ENCODE data around the gene CETN3. TPM values are rescaled to one million over a fixed set of nuclear protein-coding genes. Genes with fewer than 3 reads are reported as not detected.
"Not testable (repeated sequence)": the region's sequence is repeated elsewhere in the genome, so short reads cannot be mapped to it uniquely, and the experiment has no call there.

CETN3 gene
- total RNA-seq, 1 donor from 2014 or later, result 20.6 TPM

- no peak overlapping the region for H3K27ac ChIP-seq
- H3K27me3 ChIP-seq, result no peaks in the 10 kb centered on the region
- TF ChIP-seq, protein P1, sequence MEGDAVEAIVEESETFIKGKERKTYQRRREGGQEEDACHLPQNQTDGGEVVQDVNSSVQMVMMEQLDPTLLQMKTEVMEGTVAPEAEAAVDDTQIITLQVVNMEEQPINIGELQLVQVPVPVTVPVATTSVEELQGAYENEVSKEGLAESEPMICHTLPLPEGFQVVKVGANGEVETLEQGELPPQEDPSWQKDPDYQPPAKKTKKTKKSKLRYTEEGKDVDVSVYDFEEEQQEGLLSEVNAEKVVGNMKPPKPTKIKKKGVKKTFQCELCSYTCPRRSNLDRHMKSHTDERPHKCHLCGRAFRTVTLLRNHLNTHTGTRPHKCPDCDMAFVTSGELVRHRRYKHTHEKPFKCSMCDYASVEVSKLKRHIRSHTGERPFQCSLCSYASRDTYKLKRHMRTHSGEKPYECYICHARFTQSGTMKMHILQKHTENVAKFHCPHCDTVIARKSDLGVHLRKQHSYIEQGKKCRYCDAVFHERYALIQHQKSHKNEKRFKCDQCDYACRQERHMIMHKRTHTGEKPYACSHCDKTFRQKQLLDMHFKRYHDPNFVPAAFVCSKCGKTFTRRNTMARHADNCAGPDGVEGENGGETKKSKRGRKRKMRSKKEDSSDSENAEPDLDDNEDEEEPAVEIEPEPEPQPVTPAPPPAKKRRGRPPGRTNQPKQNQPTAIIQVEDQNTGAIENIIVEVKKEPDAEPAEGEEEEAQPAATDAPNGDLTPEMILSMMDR (IDR thresholded peaks at IDR 0.05), result no peak
- no peaks in the 10 kb centered on the region for H3K9me3 ChIP-seq
- ATAC-seq, result no peak
- intact Hi-C loops (cut with DNase I), result no loop called here
- H3K4me3 ChIP-seq, result no peak overlapping the region
- no peak for DNase-seq
- H3K36me3 ChIP-seq, result no peaks in the 10 kb centered on the region
- no peaks in the 10 kb centered on the region for H3K4me1 ChIP-seq
Measured at GRCh38 chr5:90383903-90384302, 25.7 kb downstream of the CETN3 start.

DNA sequence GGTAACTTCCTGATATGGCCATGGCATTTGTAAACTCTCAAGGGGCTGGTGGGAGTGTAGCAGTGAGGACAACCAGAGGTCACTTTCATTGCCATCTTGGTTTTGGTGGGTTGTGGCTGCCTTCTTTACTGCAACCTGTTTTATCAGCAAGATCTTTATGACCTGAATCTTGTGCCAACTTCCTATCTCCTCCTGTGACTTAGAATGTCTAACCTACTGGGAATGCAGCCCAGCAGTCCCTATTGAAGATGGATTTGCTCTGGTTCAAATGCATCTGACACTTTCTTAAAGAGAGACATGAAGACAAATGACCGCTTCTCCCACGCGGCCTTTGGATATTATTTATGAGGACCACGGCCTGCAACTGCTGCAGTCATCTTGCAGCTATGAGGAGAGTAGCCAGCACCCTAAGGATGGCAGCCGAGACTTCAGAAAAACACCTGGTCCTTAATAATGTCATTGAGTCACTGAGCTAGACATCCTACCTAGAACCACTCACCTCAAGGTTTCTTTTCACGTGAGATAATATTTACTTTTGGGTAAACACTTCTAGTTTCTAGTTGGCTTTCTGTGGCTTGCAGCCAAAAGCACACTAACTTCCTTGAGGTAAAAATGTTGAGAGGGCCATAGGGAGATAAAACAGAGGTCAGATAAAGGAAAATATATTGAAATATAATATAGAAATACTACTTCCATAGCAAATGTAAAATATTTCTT is 28.2 kb downstream of the CETN3 start:
- Histone ChIP-seq H3K27ac (no peak overlapping the region), H3K36me3 (no peaks in the 10 kb centered on the region), H3K4me1 (no peaks in the 10 kb centered on the region), H3K4me3 (no peak overlapping the region), H3K27me3 (no peaks in the 10 kb centered on the region), H3K9me3 (no peaks in the 10 kb centered on the region)
- DNase-seq (no peak), ATAC-seq (peak; percentile 58)
- TF ChIP-seq, protein P1 (IDR thresholded peaks at IDR 0.05), result no peak
- intact Hi-C loops (cut with DNase I), result no loop called here

DNA sequence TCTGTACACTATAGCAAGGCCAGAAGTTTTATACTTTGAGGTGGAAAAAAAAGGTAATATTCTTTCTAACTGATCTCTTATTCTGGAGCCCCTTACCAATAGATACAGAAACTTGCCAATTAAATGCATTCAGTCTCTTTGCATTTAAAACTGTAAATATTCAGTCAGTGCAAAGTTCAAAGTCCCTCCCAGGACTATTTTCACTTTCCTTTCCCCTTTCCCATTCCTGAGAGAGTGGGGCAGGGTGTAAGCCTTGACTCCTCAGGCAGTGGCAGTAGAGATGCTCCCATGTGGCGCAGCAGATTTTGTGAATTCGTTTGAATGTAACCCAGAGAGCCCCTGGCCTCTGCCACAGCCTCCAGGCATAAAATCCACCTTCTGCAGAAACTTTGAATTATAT is 29.9 kb downstream of the CETN3 start:
- H3K4me3 ChIP-seq, result no peak overlapping the region
- H3K27me3 ChIP-seq, result no peaks in the 10 kb centered on the region
- DNase-seq (no peak), ATAC-seq (no peak)
- intact Hi-C loops (cut with DNase I), result no loop called here
- TF ChIP-seq, protein P1 (IDR thresholded peaks at IDR 0.05), result no peak
- no peaks in the 10 kb centered on the region for H3K4me1 ChIP-seq
- no peak overlapping the region for H3K27ac ChIP-seq
- H3K36me3 ChIP-seq, result no peaks in the 10 kb centered on the region
- no peaks in the 10 kb centered on the region for H3K9me3 ChIP-seq

DNA sequence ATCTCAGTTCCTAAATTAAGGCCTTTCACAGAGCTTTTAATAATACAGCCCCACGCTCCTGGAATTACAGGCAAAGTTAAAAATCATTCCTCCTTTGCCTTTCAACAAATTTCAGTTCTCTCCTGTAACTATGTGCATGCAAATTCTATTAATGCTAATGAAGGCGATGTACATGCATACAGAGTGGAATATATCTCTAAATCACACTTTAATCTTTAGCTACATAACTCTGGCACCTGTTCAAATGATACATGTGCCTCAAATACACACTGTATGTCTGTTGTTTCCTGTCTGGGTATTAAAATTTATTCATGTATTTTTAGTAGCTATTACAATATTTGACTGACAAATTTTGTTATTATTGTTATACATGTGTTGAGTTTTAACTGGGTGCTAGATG is 30.8 kb downstream of the CETN3 start:
- Histone ChIP-seq H3K4me1 (no peaks in the 10 kb centered on the region), H3K9me3 (no peaks in the 10 kb centered on the region), H3K36me3 (no peaks in the 10 kb centered on the region), H3K27me3 (no peaks in the 10 kb centered on the region), H3K4me3 (no peak overlapping the region), H3K27ac (no peak overlapping the region)
- DNase-seq, result no peak
- TF ChIP-seq, protein P1 (IDR thresholded peaks at IDR 0.05), result no peak
- no peak for ATAC-seq
- intact Hi-C loops (cut with DNase I), result no loop called here

- H3K9me3 ChIP-seq; H3K4me3 ChIP-seq; H3K4me1 ChIP-seq; H3K27me3 ChIP-seq; ATAC-seq; intact Hi-C loops (cut with DNase I); H3K27ac ChIP-seq; H3K36me3 ChIP-seq; DNase-seq: not testable (repeated sequence)
Measured at GRCh38 chr5:90371269-90371668, 38.3 kb downstream of the CETN3 start.

DNA sequence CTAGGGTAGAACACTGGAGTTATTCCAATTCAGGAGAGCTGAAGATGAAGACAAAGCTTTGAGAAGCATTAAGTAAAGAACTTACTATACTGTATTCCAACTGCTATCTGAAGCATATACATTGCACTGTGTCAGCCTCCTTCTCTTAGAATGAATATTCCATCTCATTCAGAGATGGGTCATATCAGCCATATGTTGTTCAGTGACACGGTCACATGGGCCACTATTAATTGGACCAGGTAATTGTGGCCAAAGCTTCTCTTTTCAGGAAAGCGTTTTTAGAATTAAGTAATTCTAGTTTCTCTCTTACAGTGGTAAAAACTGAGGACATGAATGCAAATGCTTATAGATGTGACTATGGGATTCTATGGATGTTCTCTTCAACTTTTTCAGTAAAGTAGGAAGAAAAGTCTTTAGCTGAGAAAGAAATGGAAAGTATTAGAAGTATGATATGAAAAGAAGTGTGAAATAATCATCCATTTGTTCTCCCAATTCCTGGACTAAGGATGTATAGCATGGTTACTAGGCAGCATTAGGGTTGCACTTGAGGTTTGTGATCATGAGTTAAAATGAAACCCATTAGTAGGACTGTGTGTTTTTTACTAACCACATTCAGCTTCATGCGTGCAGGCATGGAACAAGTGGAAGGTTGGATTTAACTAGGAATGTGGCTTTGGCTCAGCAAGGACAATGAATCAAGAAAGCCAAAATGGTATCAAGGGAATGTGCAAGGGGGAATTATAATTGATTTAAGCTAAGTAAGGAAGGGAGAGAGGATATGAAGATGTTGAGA is 40.9 kb downstream of the CETN3 start:
- Histone ChIP-seq H3K9me3 (no peaks in the 10 kb centered on the region), H3K27me3 (no peaks in the 10 kb centered on the region), H3K27ac (no peak overlapping the region), H3K4me3 (no peak overlapping the region), H3K4me1 (no peaks in the 10 kb centered on the region), H3K36me3 (no peaks in the 10 kb centered on the region)
- intact Hi-C loops (cut with DNase I), result no loop called here
- ATAC-seq (no peak), DNase-seq (no peak)
- TF ChIP-seq, protein P1 (IDR thresholded peaks at IDR 0.05), result no peak
